Parathyroid adenoma (tissue), 2 donors: ENCODE results near the gene MTCH1.

Experiments used
- H2AFZ ChIP-seq: fragments of 300-600 bp; sonication (generic); one replicate; pipeline ENCODE4 v1.7.0; 2017; ENCODE audit warnings: antibody characterized with exemption, mild to moderate bottlenecking
- H3K27ac ChIP-seq: fragments of 300-600 bp; sonication (generic); one replicate; pipeline ENCODE4 v1.7.0; 2017
- H3K27me3 ChIP-seq: fragments of 300-600 bp; sonication (generic); one replicate; pipeline ENCODE4 v1.7.0; 2017; ENCODE audit warnings: low read length; ENCODE audit not compliant: control insufficient read depth, insufficient read depth
- H3K36me3 ChIP-seq: fragments of 300-600 bp; sonication (generic); one replicate; pipeline ENCODE4 v1.7.0; 2017; ENCODE audit warnings: low read length; ENCODE audit not compliant: control insufficient read depth, insufficient read depth
- H3K4me1 ChIP-seq: fragments of 300-600 bp; sonication (generic); one replicate; pipeline ENCODE4 v1.7.0; 2017; ENCODE audit warnings: control low read depth
- H3K4me2 ChIP-seq: fragments of 300-600 bp; sonication (generic); one replicate; pipeline ENCODE4 v1.7.0; 2017; ENCODE audit warnings: low read length
- H3K4me3 ChIP-seq: fragments of 300-600 bp; sonication (generic); one replicate; pipeline ENCODE4 v1.7.0; 2017; ENCODE audit warnings: low read depth, low read length
- H3K79me2 ChIP-seq: fragments of 300-600 bp; sonication (generic); one replicate; pipeline ENCODE4 v1.7.0; 2017; ENCODE audit warnings: control low read depth
- H3K9ac ChIP-seq: fragments of 300-600 bp; sonication (generic); one replicate; pipeline ENCODE4 v1.7.0; 2017; ENCODE audit warnings: mild to moderate bottlenecking
- H3K9me3 ChIP-seq: fragments of 300-600 bp; sonication (generic); one replicate; pipeline ENCODE4 v1.7.0; 2017; ENCODE audit warnings: low read length; ENCODE audit not compliant: control insufficient read depth
- TF ChIP-seq, protein P1 (sequence below): fragments of 300-600 bp; sonication (generic); IDR thresholded peaks from one replicate; pipeline ENCODE4 v1.7.0; 2017; ENCODE audit warnings: antibody characterized with exemption, mild to moderate bottlenecking
- donor health status: primary hyperparathyroidism.

MTCH1 gene

DNA sequence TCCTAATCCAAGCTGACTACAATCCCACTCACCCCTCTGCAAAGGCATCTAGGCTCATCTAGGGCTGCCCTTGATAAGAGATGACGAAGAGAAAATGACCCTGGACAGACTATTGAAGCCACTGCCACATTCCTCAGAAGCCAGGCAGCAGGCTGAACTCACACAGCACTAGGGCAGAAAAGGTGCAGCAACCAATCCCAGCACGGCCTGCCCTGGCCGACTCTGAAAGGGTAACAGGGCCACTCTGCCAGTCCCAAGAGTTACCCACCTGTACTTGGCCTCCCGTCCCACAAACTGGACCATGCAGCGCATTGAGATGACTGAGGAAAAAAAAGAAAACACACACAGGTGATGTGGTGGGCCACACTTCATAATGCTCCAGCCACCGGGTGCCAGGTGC lies 9.1 kb downstream of the MTCH1 start:
- Histone ChIP-seq H3K9me3 (no peaks in the 10 kb centered on the region), H3K79me2 (peaks cover 31% of the 10 kb centered on the region), H3K4me1 (peaks cover 18% of the 10 kb centered on the region), H2AFZ (no peak overlapping the region), H3K36me3 (no peaks in the 10 kb centered on the region), H3K4me3 (no peak overlapping the region), H3K27ac (no peak overlapping the region), H3K27me3 (no peaks in the 10 kb centered on the region), H3K4me2 (no peak overlapping the region), H3K9ac (no peak overlapping the region)
- TF ChIP-seq, protein P1, sequence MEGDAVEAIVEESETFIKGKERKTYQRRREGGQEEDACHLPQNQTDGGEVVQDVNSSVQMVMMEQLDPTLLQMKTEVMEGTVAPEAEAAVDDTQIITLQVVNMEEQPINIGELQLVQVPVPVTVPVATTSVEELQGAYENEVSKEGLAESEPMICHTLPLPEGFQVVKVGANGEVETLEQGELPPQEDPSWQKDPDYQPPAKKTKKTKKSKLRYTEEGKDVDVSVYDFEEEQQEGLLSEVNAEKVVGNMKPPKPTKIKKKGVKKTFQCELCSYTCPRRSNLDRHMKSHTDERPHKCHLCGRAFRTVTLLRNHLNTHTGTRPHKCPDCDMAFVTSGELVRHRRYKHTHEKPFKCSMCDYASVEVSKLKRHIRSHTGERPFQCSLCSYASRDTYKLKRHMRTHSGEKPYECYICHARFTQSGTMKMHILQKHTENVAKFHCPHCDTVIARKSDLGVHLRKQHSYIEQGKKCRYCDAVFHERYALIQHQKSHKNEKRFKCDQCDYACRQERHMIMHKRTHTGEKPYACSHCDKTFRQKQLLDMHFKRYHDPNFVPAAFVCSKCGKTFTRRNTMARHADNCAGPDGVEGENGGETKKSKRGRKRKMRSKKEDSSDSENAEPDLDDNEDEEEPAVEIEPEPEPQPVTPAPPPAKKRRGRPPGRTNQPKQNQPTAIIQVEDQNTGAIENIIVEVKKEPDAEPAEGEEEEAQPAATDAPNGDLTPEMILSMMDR = no peak

DNA sequence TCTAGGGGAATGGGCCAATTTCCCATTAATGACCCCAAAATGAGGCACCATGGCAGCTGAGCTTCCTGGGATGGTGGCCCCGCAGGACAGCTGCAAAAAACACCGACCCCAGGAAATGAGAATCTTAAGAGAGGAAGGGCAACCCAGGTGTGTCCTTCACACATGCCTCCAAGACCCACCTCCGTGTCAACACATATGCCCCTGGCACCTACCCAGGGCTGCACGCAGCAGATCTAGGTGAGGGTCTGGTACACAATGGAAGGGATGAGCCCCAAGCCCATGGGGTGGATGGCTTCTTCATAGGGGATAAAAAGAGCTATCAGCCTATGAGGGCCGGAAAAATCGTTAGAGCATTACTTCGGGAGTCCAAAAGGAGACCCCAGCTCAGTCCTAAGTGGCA lies 9.5 kb downstream of the MTCH1 start:
- Histone ChIP-seq H2AFZ (no peak overlapping the region), H3K79me2 (peaks cover 27% of the 10 kb centered on the region), H3K4me1 (peaks cover 17% of the 10 kb centered on the region), H3K4me3 (no peak overlapping the region), H3K27me3 (no peaks in the 10 kb centered on the region), H3K27ac (no peak overlapping the region), H3K9ac (no peak overlapping the region), H3K4me2 (no peak overlapping the region), H3K9me3 (no peaks in the 10 kb centered on the region), H3K36me3 (no peaks in the 10 kb centered on the region)
- TF ChIP-seq, protein P1 = no peak

DNA sequence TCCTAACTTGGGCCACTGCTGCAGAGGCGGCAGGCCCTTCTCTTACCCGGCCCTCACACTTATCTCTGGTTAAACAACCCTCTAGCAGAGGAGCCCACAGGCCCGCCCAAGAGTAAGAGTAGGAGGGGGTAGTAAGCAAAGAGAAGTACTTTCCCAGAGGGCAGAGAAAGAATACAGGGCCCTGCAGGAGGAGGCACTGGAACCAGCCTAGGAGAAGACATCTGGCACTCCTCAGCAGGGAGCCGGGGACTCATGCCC lies 10.1 kb downstream of the MTCH1 start:
- TF ChIP-seq, protein P1 = no peak
- Histone ChIP-seq H3K27me3 (no peaks in the 10 kb centered on the region), H3K4me3 (no peak overlapping the region), H2AFZ (no peak overlapping the region), H3K4me2 (no peak overlapping the region), H3K27ac (no peak overlapping the region), H3K9me3 (no peaks in the 10 kb centered on the region), H3K79me2 (peaks cover 26% of the 10 kb centered on the region), H3K36me3 (no peaks in the 10 kb centered on the region), H3K4me1 (peaks cover 13% of the 10 kb centered on the region), H3K9ac (no peak overlapping the region)

DNA sequence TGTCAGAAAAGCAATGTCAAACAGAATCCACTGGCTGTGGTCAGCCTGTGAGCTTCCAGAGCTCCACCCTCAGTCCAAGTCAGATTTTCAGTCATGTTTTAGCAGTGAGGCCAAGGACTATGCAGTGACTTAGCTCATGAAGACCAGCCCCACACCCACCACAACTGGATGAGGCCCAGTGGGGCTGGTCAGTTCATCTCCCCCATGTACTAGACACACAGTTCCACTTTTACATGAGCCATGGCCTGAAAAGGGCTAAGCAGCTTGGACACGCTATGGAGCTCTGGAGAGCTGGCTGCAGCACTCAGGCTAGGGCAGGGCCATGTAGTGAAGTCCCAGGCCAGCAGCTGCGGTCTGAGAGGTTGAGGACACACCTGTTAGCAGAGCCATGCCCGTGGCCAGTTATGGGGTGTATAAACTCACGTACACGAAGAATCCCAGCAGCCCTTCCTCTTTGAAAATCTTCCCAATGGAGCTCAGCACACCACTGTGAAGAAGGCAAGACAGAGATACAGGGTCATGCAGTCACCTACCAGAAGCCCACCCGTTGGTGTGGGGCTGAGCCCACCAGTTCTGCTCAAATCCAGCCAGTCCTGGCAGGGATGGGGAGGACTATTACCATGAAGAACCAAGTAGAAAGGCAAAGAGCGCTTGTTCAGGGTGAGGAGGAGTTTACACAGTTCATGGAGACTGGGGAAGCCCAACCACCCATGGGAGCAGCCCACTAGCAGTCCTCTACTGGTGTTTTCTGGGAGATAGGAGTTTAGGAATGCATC lies 10.6 kb downstream of the MTCH1 start:
- TF ChIP-seq, protein P1 = no peak
- no peaks in the 10 kb centered on the region for H3K36me3 ChIP-seq

DNA sequence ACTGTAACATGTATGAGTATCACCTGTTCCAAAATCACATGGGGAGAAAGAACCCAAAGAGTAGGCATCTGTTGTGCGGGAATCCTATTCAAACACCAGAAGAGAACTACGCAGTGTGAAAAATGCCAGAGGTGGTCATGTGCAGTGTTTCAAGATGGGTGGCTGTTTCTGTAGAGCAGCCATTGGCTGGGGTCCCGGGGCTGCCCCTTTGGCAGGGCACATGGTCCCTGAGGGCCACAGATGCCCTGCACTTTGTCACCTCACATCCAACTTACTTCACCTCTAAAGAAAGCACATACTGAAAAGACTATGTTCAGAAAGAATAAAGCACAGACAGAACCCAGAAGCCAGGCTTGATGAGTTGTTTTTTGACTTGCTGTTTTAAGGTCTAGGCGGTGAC lies 12.3 kb downstream of the MTCH1 start:
- TF ChIP-seq, protein P1 = no peak
- Histone ChIP-seq H3K27me3 (no peaks in the 10 kb centered on the region), H3K4me2 (no peak overlapping the region), H3K9me3 (no peaks in the 10 kb centered on the region), H2AFZ (no peak overlapping the region), H3K9ac (no peak overlapping the region), H3K36me3 (no peaks in the 10 kb centered on the region), H3K79me2 (peaks cover 18% of the 10 kb centered on the region), H3K27ac (no peak overlapping the region), H3K4me3 (no peak overlapping the region), H3K4me1 (peaks cover 7% of the 10 kb centered on the region)

More for the DNA sequence above, 10.6 kb downstream of the MTCH1 start:
- no peak overlapping the region for H3K9ac ChIP-seq
- H3K9me3 ChIP-seq = no peaks in the 10 kb centered on the region
- H3K79me2 ChIP-seq = peaks cover 21% of the 10 kb centered on the region
- H2AFZ ChIP-seq = no peak overlapping the region
- H3K4me1 ChIP-seq = peaks cover 8% of the 10 kb centered on the region
- H3K27me3 ChIP-seq = no peaks in the 10 kb centered on the region
- H3K4me2 ChIP-seq = no peak overlapping the region
- no peak overlapping the region for H3K27ac ChIP-seq
- no peak overlapping the region for H3K4me3 ChIP-seq
